Measurements from ENCODE around the gene CBL.
A peak's percentile ranks its signal among the peaks of the same experiment; 100 is the strongest.

The CBL gene

GRCh38 chr11:119309953-119310681 lies 104.0 kb downstream of the CBL start:
- no peak for DNase-seq (ENCODE audit: low read depth in 2 of 2)

GRCh38 chr11:119310682-119311052 lies 104.5 kb downstream of the CBL start:
- DNase-seq (ENCODE audit: low read depth in 2 of 2), result no peak

- no peak for DNase-seq (ENCODE audit: low read depth in 2 of 2)
Measured at GRCh38 chr11:119314726-119315125, 108.6 kb downstream of the CBL start.

DNA sequence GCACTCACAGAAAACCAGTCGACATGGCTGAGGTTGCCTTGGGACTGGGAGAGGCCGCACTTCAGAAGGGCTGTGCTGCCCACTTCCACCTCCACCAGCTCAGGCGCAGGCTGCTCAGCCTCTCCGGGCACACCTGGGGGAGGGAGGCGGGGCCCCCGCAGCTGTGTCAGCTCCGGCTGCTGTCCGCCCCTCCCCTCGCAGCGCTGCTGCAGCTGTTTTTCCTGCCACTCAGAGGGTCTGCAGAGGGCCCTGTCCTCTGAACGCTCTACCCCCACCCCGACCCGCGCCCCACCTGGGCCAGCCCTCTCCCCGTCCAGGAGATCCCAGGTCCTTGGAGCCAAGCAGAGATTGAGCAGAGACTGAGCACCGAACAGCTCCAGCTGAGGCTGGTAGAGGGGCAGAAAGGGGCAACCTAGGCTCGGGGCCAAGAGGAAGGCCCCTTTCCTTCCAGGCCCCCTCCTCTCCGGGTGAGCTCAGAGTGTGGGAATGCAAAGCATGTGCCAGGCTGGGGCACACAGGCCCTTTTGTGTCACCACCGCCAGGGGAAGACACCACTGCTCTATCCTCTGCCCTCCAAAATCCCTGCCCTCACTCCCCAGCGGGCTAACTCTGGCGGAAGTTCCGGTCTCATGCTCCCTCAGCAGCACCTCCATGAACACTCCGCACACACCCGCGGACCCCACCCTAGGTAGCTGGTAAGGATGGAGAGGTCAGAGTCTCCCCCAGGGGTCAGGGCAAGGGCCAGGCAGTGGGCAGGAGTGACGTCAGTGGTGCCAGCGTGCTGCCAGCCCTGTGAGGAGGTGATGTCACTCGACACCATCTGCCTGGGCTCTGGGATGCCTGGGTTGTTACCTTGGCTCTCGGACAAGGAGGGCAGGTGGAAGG lies 109.2 kb downstream of the CBL start:
- no peak for DNase-seq (ENCODE audit: low read depth in 2 of 2)

GRCh38 chr11:119316016-119316728 lies 110.0 kb downstream of the CBL start:
- no peak for DNase-seq (ENCODE audit: low read depth in 2 of 2)

DNA sequence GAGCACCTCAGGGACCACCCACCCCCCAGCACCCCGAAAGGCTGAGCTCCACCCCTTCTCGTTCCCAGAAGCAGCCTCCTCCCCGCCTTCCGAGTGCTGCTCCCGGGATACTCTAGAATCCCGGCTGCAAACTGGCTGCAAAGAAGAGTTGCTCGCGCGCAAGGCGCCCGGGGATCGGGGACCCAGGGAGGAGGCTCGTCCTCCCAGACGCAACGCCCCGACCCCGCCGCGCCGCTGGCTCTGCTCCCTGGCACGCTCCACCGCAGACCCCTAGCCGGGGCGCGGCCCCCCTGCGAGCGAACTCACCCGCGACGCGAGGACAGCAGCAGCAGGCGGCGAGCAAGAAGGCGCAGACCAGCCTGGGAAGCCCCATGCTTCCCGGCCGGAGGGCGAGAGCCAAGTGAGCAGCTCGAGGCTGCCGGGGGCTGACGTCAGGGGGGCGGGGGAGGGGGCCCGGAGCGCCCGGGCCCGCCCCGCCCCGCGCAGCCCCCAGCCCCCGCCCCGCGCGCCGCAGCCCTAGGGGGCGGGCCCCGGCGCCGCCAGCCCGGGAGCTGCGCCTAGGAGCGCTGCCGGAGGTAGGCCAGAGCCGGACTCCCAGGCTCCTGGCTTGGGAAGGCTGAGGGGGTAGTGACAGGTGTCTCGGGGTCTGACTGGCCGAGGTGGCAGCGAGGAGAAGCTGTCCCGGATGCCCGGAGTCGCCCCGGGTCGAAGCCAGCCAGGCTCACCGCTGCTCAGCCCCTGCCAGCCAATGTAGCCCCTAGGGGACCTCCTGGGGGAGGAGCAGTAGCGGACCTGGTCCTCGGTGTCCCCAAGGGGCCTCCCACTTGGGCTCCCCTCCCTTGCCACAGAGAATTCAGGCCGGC lies 110.8 kb downstream of the CBL start, which contains the start of gene MCAM:
Gene MCAM, minus strand, starts transcription at position 402 of the 863 bp plus-strand sequence. Its CDS starts 29 bp downstream, at position 373.
- no peak for DNase-seq (ENCODE audit: low read depth in 2 of 2)

- no peak for DNase-seq (ENCODE audit: low read depth in 2 of 2)
Measured at GRCh38 chr11:119317592-119318239, 111.6 kb downstream of the CBL start.

DNA sequence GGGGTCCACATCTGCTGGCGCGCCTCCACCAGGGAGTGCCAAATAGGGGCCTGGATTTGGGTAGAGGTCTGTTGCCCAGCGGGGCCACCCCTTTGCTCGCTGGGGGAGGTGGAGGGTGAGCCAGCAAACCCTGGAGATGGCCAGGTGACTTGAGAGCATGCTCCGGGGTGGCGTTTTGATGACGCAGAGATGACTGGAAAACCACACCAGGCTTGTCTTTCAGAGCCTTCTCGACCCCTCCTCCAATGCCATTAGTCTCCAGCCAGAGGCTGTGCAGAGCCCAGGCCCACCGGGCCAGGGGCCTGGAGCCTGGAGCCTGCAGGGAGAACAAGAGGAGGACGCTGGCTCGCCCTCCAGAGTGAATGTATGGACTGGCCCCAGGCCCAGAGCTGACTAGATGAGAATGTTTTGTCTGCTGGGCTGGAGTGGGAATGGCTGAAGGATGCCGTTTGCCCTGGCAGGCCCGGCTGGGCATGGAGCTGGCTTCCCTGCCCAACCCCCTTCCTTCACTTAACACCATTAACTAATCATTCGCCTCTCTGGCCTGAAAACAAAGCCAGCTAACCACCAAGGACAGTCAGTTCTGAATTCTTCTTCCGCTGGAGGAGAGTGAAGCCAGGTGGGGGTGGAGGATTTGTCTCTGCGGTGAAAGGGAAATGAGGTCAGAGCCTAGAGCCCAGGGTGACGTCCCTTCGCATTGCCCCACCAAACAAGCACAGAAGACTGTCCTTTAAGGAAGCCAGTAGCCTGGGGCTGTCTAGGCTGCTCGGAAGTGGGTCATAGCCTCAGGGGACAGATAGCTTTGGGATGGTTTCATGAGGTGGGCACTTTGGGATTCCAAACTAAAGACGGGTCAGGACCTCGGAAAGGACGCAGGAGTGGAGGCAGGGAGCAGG lies 112.3 kb downstream of the CBL start:
- DNase-seq (ENCODE audit: low read depth in 2 of 2), result no peak

DNA sequence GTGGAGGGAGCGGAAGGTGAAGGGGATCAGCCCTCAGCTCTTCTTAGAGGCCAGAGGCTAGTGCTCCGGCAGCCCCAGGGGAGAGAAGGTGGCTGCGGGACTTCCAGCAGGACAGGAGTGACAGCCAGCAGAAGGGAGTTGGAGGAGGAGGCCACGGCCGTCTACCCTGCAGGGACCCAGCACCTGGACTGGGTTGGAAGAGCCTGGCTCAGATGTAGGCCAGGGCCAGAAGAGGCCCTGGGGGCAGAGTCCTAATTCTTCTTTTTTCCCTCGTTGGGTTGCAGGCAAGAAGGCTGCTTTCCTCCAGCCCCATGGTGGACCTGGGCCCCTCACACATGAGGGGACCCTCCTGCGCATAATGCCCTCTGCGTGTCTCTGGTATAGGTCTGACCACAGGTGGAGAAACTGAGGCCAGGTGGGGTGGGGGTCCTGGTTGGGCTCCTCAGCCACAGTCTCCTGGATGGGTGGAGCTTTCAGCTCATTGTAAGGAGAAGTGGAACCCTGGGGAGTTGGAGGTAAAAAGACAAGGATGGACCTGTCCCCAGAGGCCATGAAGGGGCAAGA lies 113.1 kb downstream of the CBL start:
- DNase-seq (ENCODE audit: low read depth in 2 of 2), result no peak

- no peak for DNase-seq (ENCODE audit: low read depth in 2 of 2)
Measured at GRCh38 chr11:119319700-119320239, 113.6 kb downstream of the CBL start.

- no peak for DNase-seq (ENCODE audit: low read depth in 2 of 2)
Measured at GRCh38 chr11:119320240-119320775, 114.2 kb downstream of the CBL start.

DNA sequence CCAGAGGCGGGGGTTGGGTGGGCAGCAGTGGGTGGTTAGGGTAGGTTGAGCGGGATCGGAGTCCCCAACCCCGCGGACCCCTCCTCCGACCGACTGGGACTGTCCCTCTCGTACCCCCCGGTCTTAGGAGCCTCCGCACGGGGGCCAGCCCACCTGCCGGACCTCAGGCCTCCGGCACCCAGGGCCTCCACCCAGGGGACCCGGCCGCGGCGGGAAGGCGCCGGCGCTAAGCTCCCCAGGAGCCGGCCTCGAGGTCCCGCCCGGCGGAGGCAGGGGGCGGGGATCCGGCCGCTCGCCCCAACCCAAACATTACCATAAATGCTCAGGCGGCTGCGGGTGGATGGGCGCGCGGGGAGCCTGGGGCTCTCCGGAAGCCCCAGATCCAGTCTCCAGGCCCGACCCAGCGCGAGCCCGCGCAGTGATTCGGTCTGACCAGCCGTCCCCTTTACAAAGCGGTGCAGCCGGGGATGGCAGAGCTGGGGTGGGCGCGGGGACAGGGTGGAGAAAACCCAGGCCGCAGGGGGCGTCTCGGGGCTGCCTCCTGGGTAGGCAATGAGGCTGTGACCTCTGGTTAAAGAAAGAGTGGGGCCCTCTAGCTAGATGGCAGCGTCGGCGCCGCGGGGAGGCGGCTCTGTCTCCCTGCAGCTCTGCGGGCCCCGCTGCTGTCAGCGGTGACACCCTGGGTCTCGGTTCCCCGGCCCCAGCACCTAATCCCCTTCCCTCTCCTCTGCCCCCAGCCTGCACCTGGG lies 114.8 kb downstream of the CBL start:
- peak in 1 of 2 donors; percentile 39 for DNase-seq (ENCODE audit: low read depth in 2 of 2)

DNA sequence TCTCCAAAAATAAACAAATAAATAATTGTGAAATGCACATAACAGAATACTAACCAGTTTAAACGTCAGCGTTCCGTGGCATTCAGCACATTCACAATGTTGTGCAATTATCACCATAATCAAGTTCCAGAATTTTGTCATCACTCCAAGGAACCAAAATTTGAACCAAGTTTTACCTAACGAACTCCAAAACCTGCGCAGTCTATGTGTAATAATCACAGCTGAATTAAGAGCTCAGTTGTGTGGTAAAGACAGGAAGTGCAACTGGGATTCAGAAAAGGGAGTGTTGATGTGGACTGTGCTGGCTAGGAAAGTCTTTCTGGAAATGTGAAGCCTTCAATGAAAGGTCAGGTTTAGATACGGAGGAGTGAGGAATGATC lies 116.2 kb downstream of the CBL start:
- no peak for DNase-seq (ENCODE audit: low read depth in 2 of 2)

- DNase-seq (ENCODE audit: low read depth in 2 of 2), result no peak
Measured at GRCh38 chr11:119322921-119323531, 116.9 kb downstream of the CBL start.

GRCh38 chr11:119323532-119324033 lies 117.4 kb downstream of the CBL start:
- peak; percentile 78 to 79 for DNase-seq (ENCODE audit: low read depth in 2 of 2)

DNA sequence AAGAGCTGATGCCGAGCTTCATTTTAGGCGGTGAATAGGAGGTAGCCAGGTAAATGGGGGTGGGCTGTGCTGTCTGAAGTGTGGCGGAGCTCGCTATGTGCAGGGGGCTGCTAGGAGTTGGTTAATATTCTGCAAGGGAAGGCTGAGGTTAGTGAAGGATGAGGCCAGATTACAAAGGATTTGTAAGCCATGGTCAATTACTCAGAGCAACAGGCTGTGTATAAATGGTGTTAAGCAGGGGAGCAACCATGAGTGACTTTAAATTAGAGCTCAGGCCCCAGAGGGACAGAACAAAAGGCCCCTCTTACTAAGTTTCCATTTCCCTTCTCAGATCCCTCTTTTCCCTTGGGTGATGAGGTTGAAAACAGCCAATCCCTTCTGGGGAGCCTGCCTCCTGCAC lies 118.0 kb downstream of the CBL start:
- no peak for DNase-seq (ENCODE audit: low read depth in 2 of 2)

DNA sequence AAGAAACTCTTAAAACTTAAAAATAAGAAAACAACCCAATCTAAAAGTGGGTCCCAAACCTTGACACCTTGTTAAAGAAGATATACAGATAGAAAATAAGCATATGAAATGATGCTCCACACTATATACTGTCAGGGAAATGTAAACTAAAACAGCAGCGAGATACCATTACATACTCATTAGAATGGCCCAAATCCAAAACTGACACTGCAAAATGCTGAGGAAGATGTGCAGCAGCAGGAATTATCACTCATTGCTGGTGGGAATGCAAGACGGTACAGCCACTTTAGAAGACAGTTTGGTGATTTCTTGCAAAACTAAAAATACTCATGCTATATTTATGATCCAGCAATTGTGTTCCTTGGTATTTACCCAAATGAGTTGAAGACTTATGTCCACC lies 123.2 kb downstream of the CBL start:
- no peak for DNase-seq (ENCODE audit: low read depth in 2 of 2)

DNA sequence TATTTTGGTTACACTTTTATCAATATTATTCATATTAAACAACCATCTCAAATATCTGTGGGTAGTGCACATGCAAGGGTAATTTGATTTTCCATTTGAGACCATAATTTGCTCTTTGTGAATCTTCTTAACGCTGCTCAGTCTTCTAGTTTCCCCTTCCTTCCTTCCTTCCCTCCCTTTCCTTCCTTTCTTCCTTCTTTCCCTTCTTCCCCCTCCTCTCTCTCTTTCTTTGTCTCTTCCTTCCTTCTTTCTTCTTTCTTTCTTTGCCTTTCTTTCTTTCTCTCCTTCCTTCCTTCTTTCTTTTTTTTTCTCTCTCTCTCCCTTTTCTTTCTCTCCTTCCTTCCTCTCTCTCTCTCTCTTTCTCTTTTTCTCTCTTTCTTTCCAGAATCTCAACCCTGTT lies 124.1 kb downstream of the CBL start:
- DNase-seq (ENCODE audit: low read depth in 2 of 2), result no peak

Data from activated CD4-positive, alpha-beta T cell treated with anti-CD3 and anti-CD28 coated beads for 24 hours (primary cell).